HFF-Myc (cell line): ENCODE data around the gene RUNDC3A.

Experiments used
- DNase-seq: peaks from one replicate; pipeline ENCODE4 v3.0.0-alpha.2; 2011; ENCODE audit warnings: low read depth; ENCODE audit errors: extremely low read depth
- H3K4me3 ChIP-seq: replicated peaks from 2 replicates; pipeline ENCODE4 v1.5.1; 2011; ENCODE audit warnings: low read depth, mild to moderate bottlenecking, control low read depth, low read length
- TF ChIP-seq, protein P1 (sequence below): IDR thresholded peaks from 2 replicates; pipeline ENCODE4 v1.5.1; 2012; ENCODE audit warnings: mild to moderate bottlenecking, low read depth, low read length, control low read depth; ENCODE audit errors: missing control alignments

Gene RUNDC3A

DNA sequence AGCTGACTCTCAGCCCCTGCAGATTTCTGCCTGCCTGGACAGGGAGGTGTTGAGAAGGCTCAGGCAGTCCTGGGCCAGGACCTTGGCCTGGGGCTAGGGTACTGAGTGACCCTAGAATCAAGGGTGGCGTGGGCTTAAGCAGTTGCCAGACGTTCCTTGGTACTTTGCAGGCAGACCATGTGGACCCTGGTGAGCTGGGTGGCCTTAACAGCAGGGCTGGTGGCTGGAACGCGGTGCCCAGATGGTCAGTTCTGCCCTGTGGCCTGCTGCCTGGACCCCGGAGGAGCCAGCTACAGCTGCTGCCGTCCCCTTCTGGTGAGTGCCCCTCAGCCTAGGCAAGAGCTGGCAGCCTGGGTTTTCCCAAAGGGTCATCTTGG is 40.6 kb downstream of the RUNDC3A start:
- no peak overlapping the region for H3K4me3 ChIP-seq
- no peak for DNase-seq
- TF ChIP-seq, protein P1, sequence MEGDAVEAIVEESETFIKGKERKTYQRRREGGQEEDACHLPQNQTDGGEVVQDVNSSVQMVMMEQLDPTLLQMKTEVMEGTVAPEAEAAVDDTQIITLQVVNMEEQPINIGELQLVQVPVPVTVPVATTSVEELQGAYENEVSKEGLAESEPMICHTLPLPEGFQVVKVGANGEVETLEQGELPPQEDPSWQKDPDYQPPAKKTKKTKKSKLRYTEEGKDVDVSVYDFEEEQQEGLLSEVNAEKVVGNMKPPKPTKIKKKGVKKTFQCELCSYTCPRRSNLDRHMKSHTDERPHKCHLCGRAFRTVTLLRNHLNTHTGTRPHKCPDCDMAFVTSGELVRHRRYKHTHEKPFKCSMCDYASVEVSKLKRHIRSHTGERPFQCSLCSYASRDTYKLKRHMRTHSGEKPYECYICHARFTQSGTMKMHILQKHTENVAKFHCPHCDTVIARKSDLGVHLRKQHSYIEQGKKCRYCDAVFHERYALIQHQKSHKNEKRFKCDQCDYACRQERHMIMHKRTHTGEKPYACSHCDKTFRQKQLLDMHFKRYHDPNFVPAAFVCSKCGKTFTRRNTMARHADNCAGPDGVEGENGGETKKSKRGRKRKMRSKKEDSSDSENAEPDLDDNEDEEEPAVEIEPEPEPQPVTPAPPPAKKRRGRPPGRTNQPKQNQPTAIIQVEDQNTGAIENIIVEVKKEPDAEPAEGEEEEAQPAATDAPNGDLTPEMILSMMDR, result no peak

DNA sequence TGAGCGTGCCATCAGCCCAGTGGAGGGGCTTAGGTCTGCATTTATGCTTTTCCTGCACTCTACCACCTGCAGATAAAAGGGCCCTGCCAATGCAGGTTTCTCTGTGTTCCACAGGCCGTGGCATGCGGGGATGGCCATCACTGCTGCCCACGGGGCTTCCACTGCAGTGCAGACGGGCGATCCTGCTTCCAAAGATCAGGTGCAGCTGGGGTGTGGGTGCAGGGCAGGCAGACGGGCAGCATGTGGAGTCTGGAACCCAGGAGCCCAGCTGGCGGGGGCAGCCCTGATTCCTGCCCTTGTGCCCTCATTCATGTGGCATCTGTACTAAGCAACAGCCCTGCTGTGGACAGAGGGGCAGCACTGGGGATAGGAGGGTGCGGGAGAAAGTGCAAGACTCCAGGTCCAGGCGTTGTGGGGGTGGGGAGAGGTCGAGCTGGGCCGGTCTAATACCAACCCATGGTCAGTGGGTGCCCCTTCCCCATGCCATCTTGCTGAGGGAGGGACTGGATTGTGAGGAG is 41.2 kb downstream of the RUNDC3A start:
- DNase-seq, result no peak
- TF ChIP-seq, protein P1, result no peak
- H3K4me3 ChIP-seq, result no peak overlapping the region

DNA sequence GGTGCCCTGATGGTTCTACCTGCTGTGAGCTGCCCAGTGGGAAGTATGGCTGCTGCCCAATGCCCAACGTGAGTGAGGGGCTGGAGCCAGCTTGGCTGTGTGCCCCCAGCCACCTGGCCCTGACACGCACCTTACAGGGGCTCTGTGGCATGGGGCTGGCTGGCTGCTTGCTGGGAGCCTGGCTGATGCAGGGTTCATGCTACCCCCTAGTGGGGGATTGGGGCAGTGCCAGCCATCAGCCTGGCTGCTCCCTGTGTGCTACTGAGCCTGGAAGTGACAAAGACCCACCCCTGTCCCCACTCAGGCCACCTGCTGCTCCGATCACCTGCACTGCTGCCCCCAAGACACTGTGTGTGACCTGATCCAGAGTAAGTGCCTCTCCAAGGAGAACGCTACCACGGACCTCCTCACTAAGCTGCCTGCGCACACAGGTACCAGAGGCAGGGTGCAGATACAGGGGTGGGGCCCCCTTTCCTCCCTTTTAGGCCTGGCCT is 42.4 kb downstream of the RUNDC3A start:
- DNase-seq, result no peak
- H3K4me3 ChIP-seq, result no peak overlapping the region
- TF ChIP-seq, protein P1, result peak; percentile 84

DNA sequence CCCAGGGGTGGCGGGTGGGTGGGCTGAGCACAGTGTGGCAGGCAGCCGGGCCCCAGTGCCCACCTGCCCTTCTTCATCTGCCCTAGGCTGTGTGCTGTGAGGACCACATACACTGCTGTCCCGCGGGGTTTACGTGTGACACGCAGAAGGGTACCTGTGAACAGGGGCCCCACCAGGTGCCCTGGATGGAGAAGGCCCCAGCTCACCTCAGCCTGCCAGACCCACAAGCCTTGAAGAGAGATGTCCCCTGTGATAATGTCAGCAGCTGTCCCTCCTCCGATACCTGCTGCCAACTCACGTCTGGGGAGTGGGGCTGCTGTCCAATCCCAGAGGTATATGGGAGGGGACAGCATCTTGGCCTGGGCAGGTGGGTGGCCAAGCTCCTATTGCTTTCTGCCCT is 43.1 kb downstream of the RUNDC3A start:
- no peak for DNase-seq
- TF ChIP-seq, protein P1, result no peak
- no peak overlapping the region for H3K4me3 ChIP-seq

DNA sequence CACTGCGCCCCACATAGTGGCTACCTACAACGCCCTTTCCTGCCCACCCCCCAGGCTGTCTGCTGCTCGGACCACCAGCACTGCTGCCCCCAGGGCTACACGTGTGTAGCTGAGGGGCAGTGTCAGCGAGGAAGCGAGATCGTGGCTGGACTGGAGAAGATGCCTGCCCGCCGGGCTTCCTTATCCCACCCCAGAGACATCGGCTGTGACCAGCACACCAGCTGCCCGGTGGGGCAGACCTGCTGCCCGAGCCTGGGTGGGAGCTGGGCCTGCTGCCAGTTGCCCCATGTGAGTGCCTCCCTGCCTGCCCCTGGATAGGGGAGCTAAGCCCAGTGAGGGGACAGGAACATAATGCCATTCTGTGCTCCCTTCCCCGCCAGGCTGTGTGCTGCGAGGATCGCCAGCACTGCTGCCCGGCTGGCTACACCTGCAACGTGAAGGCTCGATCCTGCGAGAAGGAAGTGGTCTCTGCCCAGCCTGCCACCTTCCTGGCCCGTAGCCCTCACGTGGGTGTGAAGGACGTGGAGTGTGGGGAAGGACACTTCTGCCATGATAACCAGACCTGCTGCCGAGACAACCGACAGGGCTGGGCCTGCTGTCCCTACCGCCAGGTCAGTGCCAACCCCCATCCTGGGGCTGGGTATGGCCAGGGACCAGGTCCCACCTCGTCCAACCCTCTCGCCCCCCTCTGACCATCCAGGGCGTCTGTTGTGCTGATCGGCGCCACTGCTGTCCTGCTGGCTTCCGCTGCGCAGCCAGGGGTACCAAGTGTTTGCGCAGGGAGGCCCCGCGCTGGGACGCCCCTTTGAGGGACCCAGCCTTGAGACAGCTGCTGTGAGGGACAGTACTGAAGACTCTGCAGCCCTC is 43.8 kb downstream of the RUNDC3A start:
- DNase-seq, result no peak
- TF ChIP-seq, protein P1, result no peak
- H3K4me3 ChIP-seq, result no peak overlapping the region

DNA sequence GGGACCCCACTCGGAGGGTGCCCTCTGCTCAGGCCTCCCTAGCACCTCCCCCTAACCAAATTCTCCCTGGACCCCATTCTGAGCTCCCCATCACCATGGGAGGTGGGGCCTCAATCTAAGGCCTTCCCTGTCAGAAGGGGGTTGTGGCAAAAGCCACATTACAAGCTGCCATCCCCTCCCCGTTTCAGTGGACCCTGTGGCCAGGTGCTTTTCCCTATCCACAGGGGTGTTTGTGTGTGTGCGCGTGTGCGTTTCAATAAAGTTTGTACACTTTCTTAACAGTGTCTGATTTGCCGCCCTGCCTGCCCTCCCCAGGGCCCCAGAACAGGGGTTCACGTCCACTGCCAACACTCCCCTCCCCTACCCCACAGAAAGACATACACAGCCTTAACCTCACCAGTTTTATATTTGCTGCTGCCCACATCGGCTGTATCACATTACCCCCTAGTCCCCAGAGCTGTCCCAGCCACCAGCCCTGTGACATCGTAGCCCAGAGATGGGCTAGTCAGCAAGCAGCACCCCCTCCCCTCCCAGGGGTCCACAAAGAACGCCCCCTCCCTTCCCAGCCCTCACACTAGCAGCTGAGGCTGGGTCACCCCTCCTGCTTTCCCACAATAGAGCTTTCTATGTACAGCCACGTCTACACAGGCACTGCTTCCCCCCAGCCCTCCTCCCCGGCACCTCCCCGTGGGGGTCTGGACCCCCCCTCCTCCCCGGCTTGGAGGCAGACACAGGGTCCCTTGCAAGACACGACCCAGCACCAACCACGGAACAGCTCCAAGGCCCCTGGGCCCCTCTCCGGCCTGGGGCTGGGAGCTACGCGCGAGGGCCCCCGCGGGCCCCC is 44.6 kb downstream of the RUNDC3A start:
- DNase-seq, result no peak
- H3K4me3 ChIP-seq, result no peak overlapping the region
- TF ChIP-seq, protein P1, result no peak
